ENCODE data around the gene HRAS. TPM values are rescaled to one million over a fixed set of nuclear protein-coding genes. Genes with fewer than 3 reads are reported as not detected.

The HRAS gene
- total RNA-seq, 1 experiment from 2014 or later: 30.2 TPM

Small RNA genes within 50 kb of the gene (small RNA-seq; reads per million reads assigned to genes)
- gene MIR210: 3.2 to 86.9 reads per million in 2 experiments

Other genes starting within 250 kb of the HRAS start
- 12.7 and 13.4 TPM in 2 replicates for gene PGGHG, start 246.4 kb downstream of the HRAS start, total RNA-seq (2014; rRNA removed; shearing (Covaris generic))
- not detected in 2 replicates for gene IFITM5, start 236.1 kb downstream of the HRAS start, total RNA-seq (2014; rRNA removed; shearing (Covaris generic))
- 44.7 and 71.8 TPM in 2 replicates for gene IFITM2, start 227.8 kb downstream of the HRAS start, total RNA-seq (2014; rRNA removed; shearing (Covaris generic))
- gene IFITM1, start 221.5 kb downstream of the HRAS start, total RNA-seq (2014; rRNA removed; shearing (Covaris generic)): 2.2 and 4.5 TPM in 2 replicates
- 161 and 191 TPM in 2 replicates for gene IFITM3, start 214.7 kb downstream of the HRAS start, total RNA-seq (2014; rRNA removed; shearing (Covaris generic))
- gene B4GALNT4, start 166.1 kb downstream of the HRAS start, total RNA-seq (2014; rRNA removed; shearing (Covaris generic)): 8.1 and 8.6 TPM in 2 replicates
- 27.0 and 27.7 TPM in 2 replicates for gene PKP3, start 141.4 kb downstream of the HRAS start, total RNA-seq (2014; rRNA removed; shearing (Covaris generic))
- gene SIGIRR, start 120.6 kb downstream of the HRAS start, total RNA-seq (2014; rRNA removed; shearing (Covaris generic)): 17.5 and 24.3 TPM in 2 replicates
- 0.12 TPM in 1 of 2 replicates, not detected in the other for gene ANO9, start 93.6 kb downstream of the HRAS start, total RNA-seq (2014; rRNA removed; shearing (Covaris generic))
- 19.6 and 23.7 TPM in 2 replicates for gene PTDSS2, start 85.3 kb downstream of the HRAS start, total RNA-seq (2014; rRNA removed; shearing (Covaris generic))
- gene RNH1, start 28.3 kb downstream of the HRAS start, total RNA-seq (2014; rRNA removed; shearing (Covaris generic)): 77.4 and 100 TPM in 2 replicates
- gene LRRC56, start 2.0 kb upstream of the HRAS start, total RNA-seq (2014; rRNA removed; shearing (Covaris generic)): 0.43 and 0.57 TPM in 2 replicates
- 0.38 and 1.8 TPM in 2 replicates for gene LMNTD2, start 25.2 kb upstream of the HRAS start, total RNA-seq (2014; rRNA removed; shearing (Covaris generic))
- 3.0 and 4.3 TPM in 2 replicates for gene RASSF7, start 25.4 kb upstream of the HRAS start, total RNA-seq (2014; rRNA removed; shearing (Covaris generic))
- 9.8 and 11.4 TPM in 2 replicates for gene PHRF1, start 40.9 kb upstream of the HRAS start, total RNA-seq (2014; rRNA removed; shearing (Covaris generic))
- gene IRF7, start 80.4 kb upstream of the HRAS start, total RNA-seq (2014; rRNA removed; shearing (Covaris generic)): 3.8 and 5.0 TPM in 2 replicates
- gene CDHR5, start 89.4 kb upstream of the HRAS start, total RNA-seq (2014; rRNA removed; shearing (Covaris generic)): 0.05 TPM in 1 of 2 replicates, not detected in the other
- not detected in 2 replicates for gene SCT, start 91.6 kb upstream of the HRAS start, total RNA-seq (2014; rRNA removed; shearing (Covaris generic))
- gene DRD4, start 101.7 kb upstream of the HRAS start, total RNA-seq (2014; rRNA removed; shearing (Covaris generic)): 0.22 and 0.23 TPM in 2 replicates
- 30.3 and 32.3 TPM in 2 replicates for gene DEAF1, start 159.6 kb upstream of the HRAS start, total RNA-seq (2014; rRNA removed; shearing (Covaris generic))
- 6.9 and 8.9 TPM in 2 replicates for gene TMEM80, start 160.2 kb upstream of the HRAS start, total RNA-seq (2014; rRNA removed; shearing (Covaris generic))
- 12.8 and 13.9 TPM in 2 replicates for gene EPS8L2, start 170.7 kb upstream of the HRAS start, total RNA-seq (2014; rRNA removed; shearing (Covaris generic))
- gene TALDO1, start 211.9 kb upstream of the HRAS start, total RNA-seq (2014; rRNA removed; shearing (Covaris generic)): 383 and 408 TPM in 2 replicates
- 21.6 and 23.0 TPM in 2 replicates for gene GATD1, start 241.9 kb upstream of the HRAS start, total RNA-seq (2014; rRNA removed; shearing (Covaris generic))